ELR (cell line): ENCODE data around the gene ADGRL4.

Source experiments
- DNase-seq: peaks from one replicate; pipeline ENCODE4 v3.0.0-alpha.2; 2015; ENCODE audit warnings: low read depth

The ADGRL4 gene

DNA sequence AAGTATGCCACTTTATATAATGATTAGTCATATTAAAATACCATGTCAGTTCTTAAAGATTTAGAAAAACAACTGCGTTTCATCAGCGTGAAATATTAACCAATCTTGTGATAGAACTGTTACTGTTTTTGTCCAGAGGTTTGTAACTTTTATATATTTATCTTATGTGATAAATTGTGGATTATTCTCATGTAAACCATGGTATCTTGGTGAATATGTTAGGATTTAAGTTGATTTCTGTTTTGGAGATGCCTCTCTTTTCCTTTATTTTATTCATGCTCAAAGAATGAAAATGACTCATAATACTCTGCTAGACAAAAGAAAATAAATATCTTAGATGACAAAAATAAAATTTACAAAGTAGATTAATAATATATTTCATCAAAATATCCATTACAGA, 88.4 kb downstream of the ADGRL4 start:
- peak; percentile 44 for DNase-seq

DNA sequence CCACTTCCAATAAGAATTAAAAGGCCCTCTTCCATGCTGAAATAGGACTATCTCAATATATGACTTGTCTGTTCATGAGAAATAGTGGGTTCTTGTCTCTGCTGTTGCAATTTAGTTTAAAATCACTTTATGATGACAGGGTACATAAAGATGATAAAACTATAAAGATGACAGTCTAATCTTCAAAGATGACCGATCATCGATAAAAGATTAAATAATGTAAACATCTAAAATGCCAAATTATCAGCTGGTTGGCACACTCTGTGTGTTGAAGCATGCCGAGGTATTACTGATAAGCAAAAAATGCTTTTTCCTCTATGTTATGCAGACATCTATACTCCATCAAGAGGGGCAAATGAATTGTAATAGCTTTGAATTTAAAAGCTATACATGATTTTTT, 89.5 kb downstream of the ADGRL4 start:
- DNase-seq, result no peak

DNA sequence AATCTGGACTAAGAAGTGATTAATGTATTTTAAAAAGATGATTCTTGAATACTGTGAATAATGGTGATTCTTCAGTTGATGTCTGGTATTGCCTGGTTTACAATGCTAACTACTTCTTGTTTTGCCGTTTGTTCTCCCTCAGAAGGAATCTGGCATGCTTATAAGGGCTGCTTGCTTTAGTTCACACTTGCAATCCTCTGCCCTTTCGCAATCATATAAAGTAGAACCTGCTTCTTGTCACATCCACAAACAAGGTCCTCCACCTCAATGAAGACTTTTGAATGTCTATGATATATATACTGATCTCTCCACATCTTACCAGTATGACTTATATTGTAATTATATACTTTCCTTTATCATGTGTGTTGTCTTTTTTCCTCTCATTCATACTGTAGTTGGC, 92.6 kb downstream of the ADGRL4 start:
- DNase-seq, result no peak

GRCh38 chr1:78911956-78912880, 94.3 kb downstream of the ADGRL4 start:
- DNase-seq, result no peak

- DNase-seq, result no peak
Observed at GRCh38 chr1:78902641-78903040, 103.9 kb downstream of the ADGRL4 start.

GRCh38 chr1:78894811-78895210, 111.7 kb downstream of the ADGRL4 start:
- no peak for DNase-seq

- peak; percentile 30 for DNase-seq
Observed at GRCh38 chr1:78892260-78892840, 114.2 kb downstream of the ADGRL4 start.

DNA sequence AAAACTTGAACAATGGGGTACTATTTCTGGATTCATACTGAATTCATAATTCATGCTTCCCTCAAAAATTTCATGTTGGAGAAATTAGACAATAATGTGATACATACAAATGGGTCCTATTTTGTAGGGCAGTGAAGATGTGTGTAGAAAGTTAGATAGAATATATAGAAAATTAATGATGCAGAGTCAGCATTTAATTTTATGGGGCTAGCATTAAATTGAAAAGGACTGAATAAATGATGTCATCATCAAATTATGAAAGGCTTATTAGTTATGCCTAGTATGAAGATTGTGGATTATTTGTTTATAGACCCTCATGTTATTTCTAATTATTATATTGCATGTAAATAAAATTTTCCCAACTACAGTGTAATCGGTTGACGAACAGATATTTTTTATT, 119.1 kb downstream of the ADGRL4 start:
- DNase-seq, result no peak

- DNase-seq, result no peak
Observed at GRCh38 chr1:78884685-78885452, 121.7 kb downstream of the ADGRL4 start.

- no peak for DNase-seq
Observed at GRCh38 chr1:78880223-78880622, 126.3 kb downstream of the ADGRL4 start.

DNA sequence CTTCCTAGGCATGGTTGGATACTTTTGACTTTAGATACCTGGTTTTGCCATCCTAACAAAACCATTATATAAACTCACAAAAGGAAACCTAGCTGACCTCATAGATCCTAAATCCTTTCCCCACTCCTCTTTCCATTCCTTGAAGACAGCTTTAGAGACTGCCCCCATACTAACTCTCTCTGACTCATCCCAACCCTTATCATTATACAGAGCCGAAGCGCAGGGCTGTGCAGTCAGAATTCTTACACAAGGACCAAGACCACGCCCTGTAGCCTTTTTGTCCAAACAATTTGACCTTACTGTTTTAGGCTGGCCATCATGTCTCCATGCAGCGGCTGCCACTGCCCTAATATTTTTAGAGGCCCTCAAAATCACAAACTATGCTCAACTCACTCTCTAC, 130.5 kb downstream of the ADGRL4 start:
- peak; percentile 8 for DNase-seq

GRCh38 chr1:78872801-78873200, 133.7 kb downstream of the ADGRL4 start:
- DNase-seq, result peak; percentile 86

GRCh38 chr1:78871249-78871648, 135.3 kb downstream of the ADGRL4 start:
- no peak for DNase-seq

- DNase-seq, result no peak
Observed at GRCh38 chr1:78869136-78869535, 137.4 kb downstream of the ADGRL4 start.

DNA sequence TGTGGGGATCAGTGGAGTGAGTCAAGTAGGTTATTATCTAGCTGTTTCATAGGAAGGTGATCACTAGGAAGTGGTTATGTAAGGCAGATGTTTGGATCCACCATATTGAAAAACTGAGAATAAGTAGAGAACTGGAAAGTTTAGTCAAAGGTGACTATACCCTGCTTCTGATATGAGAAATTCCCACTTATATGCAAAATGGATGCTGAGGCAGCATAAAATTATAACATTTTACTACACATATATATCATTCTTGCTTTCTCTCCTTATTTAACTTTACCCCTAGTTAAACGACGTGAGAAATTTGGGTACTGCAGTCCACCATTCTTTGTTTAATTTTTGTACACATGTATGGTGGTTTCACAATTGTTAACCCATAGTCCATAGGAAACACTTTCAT, 142.4 kb downstream of the ADGRL4 start:
- DNase-seq, result no peak

DNA sequence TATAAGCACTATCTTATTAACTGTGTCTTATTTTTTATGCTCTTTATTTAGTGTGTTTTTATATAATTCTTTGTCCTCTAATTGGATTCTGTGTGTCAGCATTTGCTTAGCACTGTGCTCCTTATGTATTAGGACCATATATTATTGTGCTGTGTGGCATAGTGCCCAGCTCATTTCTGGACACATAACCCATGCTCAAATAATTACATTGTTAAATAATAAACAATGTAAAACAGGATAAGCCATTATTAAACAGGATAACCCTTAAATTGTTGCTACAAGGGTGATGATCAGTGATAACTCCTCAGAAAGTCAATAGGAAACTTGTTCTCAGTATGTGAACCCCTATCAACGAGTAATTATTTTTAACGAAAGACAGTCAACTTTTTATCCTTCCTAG, 150.4 kb downstream of the ADGRL4 start:
- DNase-seq, result no peak

GRCh38 chr1:78855258-78855657, 151.3 kb downstream of the ADGRL4 start:
- DNase-seq, result no peak

DNA sequence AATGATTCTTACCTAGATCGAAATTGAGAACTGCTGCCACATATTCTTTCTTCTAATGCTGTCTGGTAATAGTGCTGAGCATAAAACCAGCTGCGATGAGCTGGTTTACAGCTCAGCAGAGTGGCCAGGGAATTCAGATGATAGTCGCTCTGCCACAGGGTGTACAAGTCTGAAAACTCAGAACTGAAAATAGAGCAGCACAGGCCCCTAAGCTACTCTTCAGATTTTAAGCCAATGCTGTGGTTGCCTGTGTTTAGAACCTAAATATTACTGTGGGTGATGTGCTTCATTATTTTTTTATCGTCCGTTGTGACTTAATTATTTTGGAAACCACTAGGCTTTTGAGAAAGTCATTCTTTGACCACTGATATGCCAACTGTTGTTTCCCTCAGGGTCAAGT, 152.0 kb downstream of the ADGRL4 start:
- no peak for DNase-seq

DNA sequence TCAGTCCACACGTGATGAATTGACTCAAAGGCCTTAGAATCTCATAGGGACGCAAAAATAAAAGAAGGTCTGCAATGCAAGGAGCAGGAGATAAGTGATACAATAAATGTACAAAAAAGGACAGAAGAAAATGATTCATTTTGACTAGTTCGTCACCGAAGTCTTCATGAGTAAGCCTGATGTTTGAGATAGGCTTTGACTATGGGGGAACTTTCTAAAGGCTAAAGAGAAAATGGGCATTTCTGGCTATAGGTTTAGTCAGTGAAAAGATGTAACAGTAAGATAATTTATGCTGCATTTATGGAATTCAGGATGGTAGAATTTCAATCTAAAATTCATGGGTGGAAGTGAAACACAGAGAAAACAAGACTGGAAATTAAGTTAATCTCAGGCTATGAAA, 163.0 kb downstream of the ADGRL4 start:
- peak; percentile 74 for DNase-seq

- DNase-seq, result no peak
Observed at GRCh38 chr1:78843111-78843510, 163.4 kb downstream of the ADGRL4 start.

- peak; percentile 76 for DNase-seq
Observed at GRCh38 chr1:78840453-78841271, 165.9 kb downstream of the ADGRL4 start.
